Measurements from ENCODE around the gene RGS18.
"Not testable (repeated sequence)": the region's sequence is repeated elsewhere in the genome, so short reads cannot be mapped to it uniquely, and the experiment has no call there.

Gene RGS18, protein sequence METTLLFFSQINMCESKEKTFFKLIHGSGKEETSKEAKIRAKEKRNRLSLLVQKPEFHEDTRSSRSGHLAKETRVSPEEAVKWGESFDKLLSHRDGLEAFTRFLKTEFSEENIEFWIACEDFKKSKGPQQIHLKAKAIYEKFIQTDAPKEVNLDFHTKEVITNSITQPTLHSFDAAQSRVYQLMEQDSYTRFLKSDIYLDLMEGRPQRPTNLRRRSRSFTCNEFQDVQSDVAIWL

DNA sequence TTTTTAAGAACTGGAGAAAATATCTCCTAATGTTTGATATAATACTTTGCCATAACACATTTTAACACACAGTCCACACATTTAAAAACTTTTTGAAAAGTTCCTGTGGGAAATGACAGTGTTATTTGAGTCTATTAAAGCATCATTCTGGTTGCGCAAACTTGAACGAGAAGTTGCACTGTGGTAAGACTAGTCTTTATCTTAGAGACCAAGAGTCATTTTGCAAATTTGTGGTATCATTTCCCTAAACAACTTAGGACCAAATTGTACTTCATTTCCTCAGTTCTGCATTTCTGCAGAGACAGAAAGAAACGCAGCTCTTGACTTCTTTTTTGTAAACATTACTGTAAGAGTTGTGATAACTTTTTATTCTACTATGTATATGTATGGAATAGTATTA is at the start of gene RGS18:
TSS of gene RGS18 (plus strand) at position 282 of the 400 bp plus-strand sequence. CDS start 176 bp downstream, outside the sequence.
- DNase-seq: no peak

DNA sequence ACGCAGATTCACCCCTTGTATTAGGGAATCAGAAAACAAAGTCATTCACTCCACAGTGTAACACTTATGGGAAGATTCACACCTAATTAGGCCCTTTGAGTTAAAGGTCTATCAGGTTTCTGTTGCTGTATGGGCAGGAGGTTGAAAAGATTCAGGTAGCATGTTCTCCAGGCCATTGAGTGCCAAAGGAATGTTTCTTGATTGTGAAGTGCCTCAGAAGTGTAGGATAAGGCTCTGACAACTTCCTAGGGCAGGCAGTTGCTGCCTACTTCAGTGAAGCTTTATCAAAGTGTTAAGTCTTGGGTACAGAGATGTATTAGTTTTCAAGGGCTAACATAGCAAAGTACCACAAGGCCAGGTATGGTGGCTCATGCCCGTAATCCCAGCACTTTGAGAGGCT is 48.7 kb upstream of the RGS18 start:
- DNase-seq: no peak

DNA sequence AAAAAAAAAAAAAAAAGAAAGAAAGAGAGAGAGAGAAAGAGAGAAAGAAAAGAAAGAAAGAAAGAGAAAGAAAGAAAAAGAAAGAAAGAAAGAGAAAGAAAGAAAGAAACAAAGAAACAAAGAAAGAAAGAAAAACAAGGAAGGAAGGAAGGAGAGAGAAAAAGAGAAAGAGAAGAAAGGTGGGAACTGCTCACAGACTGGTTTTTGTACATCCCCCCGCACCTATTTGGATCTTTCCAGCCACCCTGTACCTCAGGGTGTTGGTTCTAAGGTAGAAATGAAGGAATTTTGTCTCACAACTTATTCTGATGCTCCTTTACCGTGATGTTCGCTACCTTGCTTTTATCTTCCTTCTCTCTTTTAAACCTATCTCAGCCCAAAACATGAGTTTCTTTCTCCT is 43.3 kb upstream of the RGS18 start:
- DNase-seq: no peak

DNA sequence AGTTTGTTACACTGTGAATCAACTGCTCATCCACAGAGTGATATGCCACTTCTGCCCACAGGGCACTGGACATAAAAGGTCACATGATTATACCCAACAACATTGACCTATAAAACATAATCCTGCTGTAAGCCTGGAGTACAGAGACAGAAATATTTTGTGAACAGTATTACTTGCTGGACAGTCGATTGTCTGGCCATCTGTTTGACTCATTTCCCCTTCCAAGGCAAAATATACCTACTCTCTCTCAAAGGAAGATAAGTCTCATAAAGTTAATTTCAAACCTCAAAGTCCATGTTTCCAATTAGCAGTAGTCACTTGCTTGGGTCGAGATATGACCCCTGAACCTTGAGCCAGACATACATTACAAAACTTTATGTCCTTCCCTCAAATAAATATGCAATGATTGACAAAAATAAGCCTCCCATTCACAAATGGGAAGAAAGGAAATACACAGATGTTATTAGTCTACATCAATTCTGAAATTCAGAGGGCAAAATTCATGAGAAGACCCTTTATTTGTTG is 39.3 kb upstream of the RGS18 start:
- DNase-seq: no peak

DNA sequence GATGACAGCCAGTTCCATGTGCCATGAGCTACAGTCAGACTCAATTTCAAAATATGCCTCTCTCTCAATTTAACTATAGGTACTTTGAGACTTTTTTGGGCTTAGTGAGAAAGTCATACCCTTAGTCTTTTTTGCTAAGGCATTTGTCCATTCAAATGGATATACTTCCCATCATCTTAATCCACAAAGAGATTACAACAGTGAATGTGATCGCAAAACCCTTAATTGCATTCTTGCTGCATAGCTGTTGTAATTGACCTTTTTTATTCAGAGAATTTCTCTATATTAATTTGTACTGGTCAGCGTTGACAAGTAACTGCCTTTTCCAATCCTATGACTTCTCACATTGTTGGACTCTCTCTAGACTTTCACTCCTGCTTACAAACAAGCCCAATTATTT is 38.6 kb upstream of the RGS18 start:
- DNase-seq: no peak

DNA sequence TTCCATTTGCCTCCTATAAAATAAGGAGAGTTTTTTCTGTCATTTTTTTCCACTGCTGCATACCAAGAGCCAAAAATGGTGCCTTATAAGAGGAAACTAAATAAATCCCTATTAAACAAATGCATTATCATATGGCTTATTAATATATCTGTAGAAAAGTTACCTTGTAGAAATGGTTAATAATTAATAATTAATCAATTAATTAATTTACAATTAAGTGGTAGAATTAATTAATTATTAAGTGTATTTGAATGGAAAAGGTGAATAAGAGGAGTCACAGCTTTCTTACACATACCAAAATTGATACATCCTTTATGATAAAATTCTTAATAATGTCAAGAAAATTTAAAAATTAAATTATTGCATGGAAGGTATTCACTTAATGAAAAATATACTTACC is 35.6 kb upstream of the RGS18 start:
- no peak for DNase-seq

DNA sequence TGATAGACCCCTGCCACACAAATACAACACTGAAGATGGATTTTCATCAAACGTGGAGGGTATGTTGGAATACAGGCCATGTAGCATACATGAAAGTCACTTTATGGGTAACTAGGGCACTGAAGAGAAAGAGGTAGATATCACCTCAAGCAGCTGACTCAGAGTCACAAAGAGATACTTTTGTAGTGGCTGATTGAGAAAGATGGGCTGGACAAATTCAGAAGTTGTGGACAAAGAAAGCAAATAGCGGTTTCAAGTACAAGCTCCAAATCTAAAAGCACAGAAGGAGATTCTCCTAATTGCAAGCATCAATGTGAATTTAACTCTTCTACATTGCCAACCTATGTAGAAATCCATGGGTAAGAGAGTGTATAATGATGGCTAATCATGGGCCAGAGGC is 35.0 kb upstream of the RGS18 start:
- no peak for DNase-seq

DNA sequence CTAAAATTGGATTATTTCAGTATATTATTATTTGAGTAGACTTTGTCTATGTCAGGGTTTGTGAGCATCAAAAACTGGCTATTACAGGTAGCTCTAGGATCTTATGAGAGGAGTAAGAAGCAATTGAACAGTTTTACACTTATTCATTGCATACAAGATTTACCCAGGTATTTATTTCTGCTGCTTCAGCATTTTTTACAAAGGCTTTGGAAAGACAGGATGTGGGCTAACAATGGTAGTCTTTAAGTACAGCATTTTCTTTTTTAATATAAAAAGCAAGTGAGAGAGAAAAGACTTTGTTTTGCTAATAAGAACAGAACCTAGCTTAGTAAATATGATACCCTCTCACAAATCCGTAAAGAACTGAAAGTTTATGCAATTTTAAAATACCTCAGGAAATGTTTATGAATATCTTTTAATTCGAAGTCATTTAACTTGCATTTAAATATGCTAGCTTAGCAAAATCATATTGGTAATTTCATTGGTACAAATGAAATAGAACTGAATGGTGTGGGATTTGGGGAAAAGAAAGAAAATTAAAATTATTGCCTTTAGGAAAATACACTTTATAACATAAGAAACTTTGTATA is 32.1 kb upstream of the RGS18 start:
- no peak for DNase-seq

DNA sequence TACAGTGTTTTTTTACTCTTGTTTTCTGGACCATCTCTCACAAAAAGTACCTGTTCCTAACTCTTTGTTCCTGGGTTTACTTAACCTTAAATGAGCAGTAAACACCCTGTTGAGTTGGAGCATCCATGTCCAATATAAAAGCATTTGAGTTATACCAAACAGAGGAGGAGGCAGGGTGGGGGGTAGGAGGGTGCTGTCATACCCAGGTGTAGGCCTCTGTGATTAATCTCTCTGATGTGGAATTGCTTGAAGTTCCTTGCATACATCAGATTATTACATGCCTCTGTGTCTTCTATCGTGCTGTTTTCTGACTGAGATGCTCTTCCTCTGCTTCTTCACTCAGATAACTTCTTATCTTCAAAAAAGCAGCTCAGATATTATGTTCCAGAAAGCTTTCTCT is 28.1 kb upstream of the RGS18 start:
- DNase-seq: no peak

DNA sequence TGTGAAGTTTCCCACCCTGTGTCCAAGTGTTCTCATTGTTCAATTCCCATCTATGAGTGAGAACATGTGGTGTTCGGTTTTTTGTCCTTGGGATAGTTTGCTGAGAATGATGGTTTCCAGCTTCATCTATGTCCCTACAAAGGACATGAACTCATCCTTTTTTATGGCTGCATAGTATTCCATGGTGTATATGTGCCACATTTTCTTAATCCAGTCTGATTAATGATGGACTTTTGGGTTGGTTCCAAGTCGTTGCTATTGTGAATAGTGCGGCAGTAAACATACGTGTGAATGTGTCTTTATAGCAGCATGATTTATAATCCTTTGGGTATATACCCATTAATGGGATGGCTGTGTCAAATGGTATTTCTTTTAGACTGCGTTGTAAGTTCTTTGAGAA is 27.4 kb upstream of the RGS18 start:
- DNase-seq: not testable (repeated sequence)

DNA sequence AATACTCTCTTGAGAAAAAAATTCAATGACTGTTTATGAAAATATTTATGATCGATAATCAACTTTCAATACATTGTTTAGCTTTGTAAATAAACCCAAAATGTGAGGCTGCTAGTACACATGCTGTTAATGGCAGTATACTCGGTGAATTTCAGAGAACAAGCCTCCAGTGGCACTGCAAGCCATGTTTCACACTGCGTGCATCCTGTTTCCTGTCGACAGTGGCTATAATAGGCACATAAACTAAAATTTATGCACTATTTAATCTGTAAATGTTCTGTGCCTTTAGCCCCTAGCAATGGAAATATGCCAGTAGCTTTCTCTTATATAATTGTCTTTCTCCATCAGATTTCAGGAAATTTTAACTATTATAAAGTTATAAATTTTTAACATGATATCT is 26.3 kb upstream of the RGS18 start:
- DNase-seq: no peak

DNA sequence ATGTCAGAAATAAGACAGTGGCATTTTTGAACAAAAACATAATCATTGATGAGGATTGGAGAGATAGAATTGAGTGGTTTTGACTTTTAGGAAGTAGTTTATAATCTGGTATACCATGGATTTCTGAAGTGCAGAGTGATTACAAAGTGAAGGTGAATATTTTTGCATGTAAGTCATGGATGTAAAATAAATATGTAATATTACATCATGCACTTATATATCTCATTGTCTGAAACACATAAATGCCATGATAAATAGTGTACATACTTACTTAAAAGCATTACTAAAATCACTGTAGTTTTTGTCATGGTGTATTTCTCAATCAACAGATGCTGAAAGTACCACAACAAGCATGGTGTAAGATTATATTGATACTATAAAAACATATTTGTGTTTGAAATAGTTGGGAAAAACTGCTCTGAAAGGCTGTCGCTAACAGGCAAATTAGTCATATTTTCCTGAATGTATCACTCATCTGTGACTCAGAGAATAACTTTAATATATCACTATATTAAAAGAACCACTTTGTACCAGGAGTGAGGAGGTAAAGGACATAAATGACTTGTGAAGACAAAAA is 24.8 kb upstream of the RGS18 start:
- DNase-seq: no peak

DNA sequence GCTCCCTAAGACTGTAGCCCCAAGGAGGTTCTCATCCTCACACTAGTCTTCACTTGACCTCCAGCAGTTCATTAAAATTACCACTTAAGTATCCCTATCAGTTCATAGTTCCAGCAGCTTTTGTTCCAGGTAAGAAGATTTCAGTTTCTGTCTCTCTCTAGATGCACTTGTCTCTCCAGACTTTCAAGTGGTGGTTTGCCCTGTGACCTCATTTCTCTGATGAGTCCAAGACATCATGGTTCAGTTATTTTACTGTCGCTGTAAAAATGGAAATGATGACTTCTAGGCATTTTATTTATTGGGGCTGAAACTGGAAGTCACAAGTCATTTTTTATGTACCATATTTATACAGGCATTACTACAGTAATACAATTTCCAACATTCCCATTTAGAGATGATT is 17.9 kb upstream of the RGS18 start:
- no peak for DNase-seq

DNA sequence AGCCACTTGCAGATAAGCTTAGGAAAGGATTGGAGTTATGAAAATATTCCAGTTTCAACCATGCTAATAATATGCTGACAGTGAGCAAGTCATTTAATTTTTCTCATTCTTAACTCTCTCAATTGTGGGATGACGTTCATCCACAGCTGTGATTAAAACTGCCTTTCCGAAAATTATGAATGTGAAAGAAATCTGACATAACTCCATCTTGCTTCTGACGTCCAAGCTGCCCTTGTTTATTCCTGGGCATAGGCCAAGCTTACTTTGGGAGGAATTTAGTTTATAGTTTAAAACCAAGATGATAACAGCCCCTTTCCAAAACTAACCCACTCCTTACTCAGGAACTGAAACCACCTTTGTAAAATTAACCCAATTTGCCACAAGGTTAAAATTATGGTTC is 11.0 kb upstream of the RGS18 start:
- no peak for DNase-seq

DNA sequence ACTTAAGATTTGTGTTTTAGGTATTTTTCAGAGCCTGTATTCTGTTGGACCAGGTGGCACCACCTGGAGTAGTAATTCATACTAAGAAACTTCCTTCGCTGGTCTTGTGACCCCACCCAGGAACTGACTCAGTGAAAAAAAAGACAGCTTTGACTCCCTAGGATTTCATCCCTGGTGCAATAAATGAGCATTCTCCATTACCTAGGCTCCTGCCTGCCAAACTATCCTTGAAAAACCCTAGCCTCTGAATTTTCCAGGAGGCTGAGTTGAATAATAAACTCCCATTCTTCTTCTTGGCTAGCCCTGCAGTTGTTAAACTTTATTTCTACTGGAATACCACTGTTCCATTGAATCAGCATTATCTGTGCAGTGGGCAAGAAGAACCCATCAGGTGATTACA is 10.6 kb upstream of the RGS18 start:
- no peak for DNase-seq

DNA sequence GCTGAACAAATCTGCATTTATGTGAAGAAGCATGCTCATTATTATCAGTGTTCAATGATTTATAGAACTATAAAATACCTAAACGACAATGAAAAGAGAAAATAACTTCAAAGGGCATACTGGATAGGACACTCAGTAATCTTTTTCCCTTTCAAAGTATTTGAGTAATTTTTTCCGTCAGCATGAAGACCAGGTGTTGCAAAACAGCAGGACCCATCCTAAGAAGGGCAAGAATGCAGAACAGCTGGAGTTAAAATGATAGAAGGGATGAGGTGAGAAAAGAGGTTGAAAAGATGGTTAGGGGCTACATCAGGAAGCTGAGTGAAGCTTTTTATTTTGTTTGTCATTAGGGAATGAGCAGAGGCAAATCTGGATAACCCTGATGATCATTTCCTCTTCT is 7.1 kb upstream of the RGS18 start:
- no peak for DNase-seq

DNA sequence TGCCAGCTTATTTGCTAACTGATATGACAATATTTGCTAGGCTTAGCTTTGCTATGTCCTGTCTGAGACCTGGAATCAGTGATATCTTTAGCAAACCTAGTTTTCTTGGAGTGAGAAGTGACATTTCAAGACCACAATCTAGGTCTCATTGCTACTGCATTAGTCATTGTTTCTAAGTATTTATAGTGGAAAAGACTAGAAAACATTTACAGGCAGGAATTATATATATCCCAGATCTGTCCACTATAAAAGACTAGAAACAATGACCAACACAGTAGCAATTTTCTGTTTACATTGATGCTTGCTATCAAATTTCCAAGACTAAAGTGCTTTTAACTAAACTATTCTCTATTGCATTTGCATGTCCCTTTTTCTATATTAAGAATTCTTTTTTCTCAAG is 5.0 kb upstream of the RGS18 start:
- DNase-seq: no peak

DNA sequence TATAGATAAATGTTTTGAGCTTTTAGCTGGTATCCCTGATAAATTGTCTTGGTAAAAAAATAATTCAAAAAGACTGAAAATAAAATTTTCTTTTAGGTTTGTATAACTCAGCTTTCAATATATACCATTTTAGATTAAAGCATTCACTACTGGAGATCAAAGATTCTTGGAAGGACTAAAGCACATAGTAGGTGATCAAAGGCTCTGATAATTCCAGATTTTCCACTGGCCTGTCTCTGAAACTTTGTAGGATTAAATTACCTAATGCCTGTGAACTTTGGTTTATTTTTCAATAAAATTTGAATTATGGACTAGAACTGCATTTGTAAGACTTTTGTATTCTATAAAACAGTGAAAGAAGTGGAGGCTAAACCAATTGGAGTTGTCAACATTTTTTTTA is 1.2 kb upstream of the RGS18 start:
- DNase-seq: no peak

DNA sequence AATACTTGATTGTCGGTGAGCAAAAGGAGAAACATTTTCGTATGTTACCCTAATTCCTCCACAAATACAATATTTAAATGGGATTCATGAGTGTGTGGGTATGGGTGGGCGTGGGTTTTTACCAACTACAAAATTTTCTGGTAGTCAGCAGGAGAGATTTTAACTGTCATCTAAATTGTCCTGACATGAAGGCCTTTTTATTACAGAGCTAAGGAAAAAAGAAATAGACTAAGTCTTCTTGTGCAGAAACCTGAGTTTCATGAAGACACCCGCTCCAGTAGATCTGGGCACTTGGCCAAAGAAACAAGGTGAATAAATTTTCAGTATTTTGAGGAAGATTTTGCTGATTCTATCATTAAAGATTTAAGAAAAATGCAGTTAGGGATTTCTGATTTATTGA is 752 bp downstream of the RGS18 start:
- no peak for DNase-seq

DNA sequence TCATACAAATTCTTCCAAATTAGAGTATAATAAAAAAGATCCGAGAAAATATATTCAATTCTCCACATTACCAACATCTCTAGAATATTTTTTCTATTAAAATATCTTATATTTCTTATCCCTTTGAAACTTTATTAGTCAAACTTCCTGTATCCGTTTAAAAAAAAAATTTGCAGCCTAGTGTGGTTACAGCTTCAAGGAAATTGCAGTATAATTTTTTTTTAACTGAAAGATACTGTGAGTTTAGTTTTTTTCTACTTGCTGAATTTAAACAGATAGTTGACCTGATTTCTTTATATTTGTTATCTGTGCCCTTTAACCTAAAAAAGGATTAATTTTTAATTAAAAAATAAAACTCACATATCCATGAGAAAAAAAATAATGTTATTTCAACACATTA is 1.5 kb downstream of the RGS18 start:
- no peak for DNase-seq

DNA sequence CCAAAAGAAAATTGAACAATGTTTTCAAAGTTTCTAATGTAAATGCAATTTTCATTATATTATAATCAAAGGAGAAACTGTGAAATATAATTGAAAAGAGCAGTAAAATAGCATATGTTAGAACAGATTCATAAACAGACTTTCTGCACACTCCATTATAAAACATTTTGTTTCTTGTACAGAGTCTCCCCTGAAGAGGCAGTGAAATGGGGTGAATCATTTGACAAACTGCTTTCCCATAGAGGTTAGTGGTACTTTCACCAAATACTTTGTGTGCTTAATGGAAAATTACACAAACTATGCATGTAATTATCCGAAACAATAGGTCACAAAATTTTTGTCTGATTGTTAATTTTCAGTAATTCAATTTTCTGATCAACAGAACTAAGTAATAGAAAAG is 1.9 kb downstream of the RGS18 start:
- DNase-seq: no peak

DNA sequence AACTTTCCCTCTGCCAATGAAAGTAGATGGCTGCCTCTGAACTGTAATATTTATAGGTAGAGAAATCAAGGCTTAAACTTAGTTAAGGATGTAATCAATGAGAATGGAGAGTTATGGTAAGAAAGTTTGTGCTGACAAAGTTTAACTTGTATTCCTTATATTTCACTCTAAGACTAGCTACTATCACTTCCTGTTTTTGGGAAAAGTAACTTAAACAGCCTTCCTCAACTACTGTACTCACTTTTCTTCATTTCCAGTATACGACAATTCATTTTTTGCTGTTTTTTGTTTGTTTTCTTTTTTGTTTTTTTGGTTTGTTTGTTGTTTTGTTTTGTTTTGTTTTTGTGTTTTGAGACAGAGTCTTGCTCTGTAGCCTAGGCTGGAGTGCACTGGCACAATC is 3.7 kb downstream of the RGS18 start:
- no peak for DNase-seq

DNA sequence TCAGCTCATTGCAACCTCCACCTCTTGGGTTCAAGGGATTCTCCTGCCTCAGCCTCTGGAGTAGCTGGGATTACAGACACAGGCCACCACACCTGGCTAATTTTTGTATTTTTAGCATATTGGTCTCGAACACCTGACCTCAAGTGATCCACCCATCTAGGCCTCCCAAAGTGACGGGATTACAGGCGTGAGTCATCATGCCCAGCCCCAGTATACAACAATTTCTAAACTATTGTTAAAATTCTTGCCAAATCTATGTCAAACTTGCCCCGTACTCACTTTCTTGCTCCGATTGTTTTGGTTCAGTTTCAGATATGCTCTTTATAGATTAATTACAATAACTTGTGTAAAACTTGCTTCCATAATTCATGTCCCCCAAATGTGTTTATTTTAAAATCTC is 4.1 kb downstream of the RGS18 start:
- no peak for DNase-seq

DNA sequence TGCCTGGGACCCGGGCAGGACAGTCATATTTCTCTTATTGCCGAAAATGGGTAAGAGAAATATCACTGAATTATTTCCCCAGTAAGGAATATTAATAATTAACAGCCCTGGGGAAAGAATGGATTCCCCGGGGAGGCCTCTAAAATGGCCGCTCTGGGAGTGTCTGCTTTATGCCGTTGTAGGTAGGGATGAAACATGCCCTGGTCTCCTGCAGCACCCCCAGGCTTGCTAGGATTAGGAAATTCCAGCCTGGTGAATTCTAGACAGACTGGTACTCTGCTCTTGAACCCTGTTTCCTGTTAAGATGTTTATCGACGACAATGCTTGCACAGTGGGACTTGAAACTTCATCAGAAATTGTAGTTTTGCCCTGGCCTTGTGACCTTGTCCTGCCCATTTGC is 6.7 kb downstream of the RGS18 start:
- DNase-seq: not testable (repeated sequence)

DNA sequence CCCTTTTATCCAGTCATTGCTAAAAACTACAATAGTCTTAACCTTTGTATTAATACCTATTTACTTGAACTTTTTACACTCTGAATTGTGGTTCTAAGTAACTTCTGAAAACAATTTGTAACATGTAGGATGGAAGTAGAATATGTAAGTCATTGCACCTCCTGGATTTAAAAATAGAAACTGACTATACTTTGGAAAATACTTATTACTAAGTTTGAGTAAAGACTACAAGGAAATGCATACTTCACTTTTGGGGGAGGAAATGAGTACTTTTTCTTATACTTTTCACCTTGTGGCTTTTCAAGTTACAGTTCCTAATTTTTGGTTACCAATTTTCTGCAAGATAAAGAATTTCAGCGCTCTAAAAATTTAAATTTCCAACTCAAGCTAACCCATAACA is 8.7 kb downstream of the RGS18 start:
- no peak for DNase-seq
